Mucosa of rectum (tissue), 2 donors: ENCODE measurements around the gene TPP2.

ENCODE experiments used
- H3K27ac ChIP-seq, 2 donors: one replicate each; pipeline ENCODE4 v1.7.0; 2013; ENCODE audit warnings: inconsistent platforms in 2 of 2, low read depth in 2 of 2, low read length in 2 of 2
- H3K27me3 ChIP-seq, 2 donors: one replicate each; pipeline ENCODE4 v1.7.0; 2013; ENCODE audit warnings: low read length in 2 of 2; ENCODE audit not compliant: control insufficient read depth in 2 of 2, insufficient read depth in 2 of 2
- H3K36me3 ChIP-seq, 2 donors: one replicate each; pipeline ENCODE4 v1.7.0; 2013; ENCODE audit warnings: low read length in 2 of 2; ENCODE audit not compliant: control insufficient read depth in 2 of 2, insufficient read depth in 2 of 2
- H3K4me1 ChIP-seq, 2 donors: one replicate each; pipeline ENCODE4 v1.7.0; 2013; ENCODE audit warnings: low read length in 2 of 2, mild to moderate bottlenecking in 1 of 2; ENCODE audit not compliant: control insufficient read depth in 2 of 2, insufficient read depth in 2 of 2
- H3K4me3 ChIP-seq, 2 donors: one replicate each; pipeline ENCODE4 v1.7.0; 2013; ENCODE audit warnings: low read length in 2 of 2
- H3K9ac ChIP-seq, 2 donors: one replicate each; pipeline ENCODE4 v1.7.0; 2013; ENCODE audit warnings: low read length in 2 of 2, low read depth in 1 of 2, mild to moderate bottlenecking in 1 of 2
- H3K9me3 ChIP-seq, 2 donors: one replicate each; pipeline ENCODE4 v1.7.0; 2013; ENCODE audit warnings: low read length in 2 of 2; ENCODE audit not compliant: control insufficient read depth in 2 of 2
- donor health status: healthy.
- donor health status: Normal muscosa, but diverticular disease.

Gene TPP2

GRCh38 chr13:102698649-102698980, 101.8 kb downstream of the TPP2 start:
- no peaks in the 10 kb centered on the region for H3K4me1 ChIP-seq
- H3K27me3 ChIP-seq = peaks cover 2 to 4% of the 10 kb centered on the region in 2 donors
- H3K9ac ChIP-seq = no peak overlapping the region
- no peak overlapping the region for H3K27ac ChIP-seq
- H3K9me3 ChIP-seq = peaks cover 0 to 3% of the 10 kb centered on the region in 2 donors
- H3K36me3 ChIP-seq = no peaks in the 10 kb centered on the region
- no peak overlapping the region for H3K4me3 ChIP-seq

GRCh38 chr13:102699504-102699903, 102.7 kb downstream of the TPP2 start:
- Histone ChIP-seq H3K27ac (no peak overlapping the region), H3K4me3 (no peak overlapping the region), H3K4me1 (no peaks in the 10 kb centered on the region), H3K27me3 (peaks cover 2 to 4% of the 10 kb centered on the region in 2 donors), H3K36me3 (no peaks in the 10 kb centered on the region), H3K9ac (no peak overlapping the region), H3K9me3 (peaks cover 0 to 3% of the 10 kb centered on the region in 2 donors)

GRCh38 chr13:102700088-102701031, 103.6 kb downstream of the TPP2 start:
- Histone ChIP-seq H3K27ac (no peak overlapping the region), H3K9me3 (peaks cover 0 to 3% of the 10 kb centered on the region in 2 donors), H3K4me1 (no peaks in the 10 kb centered on the region), H3K4me3 (no peak overlapping the region), H3K36me3 (no peaks in the 10 kb centered on the region), H3K27me3 (peaks cover 0 to 2% of the 10 kb centered on the region in 2 donors), H3K9ac (no peak overlapping the region)

- no peak overlapping the region for H3K9ac ChIP-seq
- no peaks in the 10 kb centered on the region for H3K4me1 ChIP-seq
- no peak overlapping the region for H3K4me3 ChIP-seq
- H3K27me3 ChIP-seq = peaks cover 0 to 2% of the 10 kb centered on the region in 2 donors
- peaks cover 0 to 3% of the 10 kb centered on the region in 2 donors for H3K9me3 ChIP-seq
- H3K36me3 ChIP-seq = no peaks in the 10 kb centered on the region
- H3K27ac ChIP-seq = no peak overlapping the region
Observed at GRCh38 chr13:102701331-102701730, 104.5 kb downstream of the TPP2 start.

GRCh38 chr13:102702965-102703725, 106.4 kb downstream of the TPP2 start:
- no peak overlapping the region for H3K27ac ChIP-seq
- H3K9me3 ChIP-seq = peaks cover 0 to 3% of the 10 kb centered on the region in 2 donors
- H3K36me3 ChIP-seq = no peaks in the 10 kb centered on the region
- peaks cover 0 to 2% of the 10 kb centered on the region in 2 donors for H3K27me3 ChIP-seq
- H3K4me3 ChIP-seq = no peak overlapping the region
- H3K4me1 ChIP-seq = no peaks in the 10 kb centered on the region
- no peak overlapping the region for H3K9ac ChIP-seq

GRCh38 chr13:102703726-102704035, 106.9 kb downstream of the TPP2 start:
- Histone ChIP-seq H3K27me3 (peaks cover 0 to 2% of the 10 kb centered on the region in 2 donors), H3K9ac (no peak overlapping the region), H3K4me3 (no peak overlapping the region), H3K4me1 (no peaks in the 10 kb centered on the region), H3K9me3 (peaks cover 0 to under 1% of the 10 kb centered on the region in 2 donors), H3K27ac (no peak overlapping the region), H3K36me3 (no peaks in the 10 kb centered on the region)

- Histone ChIP-seq H3K27me3 (no peaks in the 10 kb centered on the region), H3K4me3 (no peak overlapping the region), H3K36me3 (no peaks in the 10 kb centered on the region), H3K9me3 (no peaks in the 10 kb centered on the region), H3K4me1 (no peaks in the 10 kb centered on the region), H3K27ac (no peak overlapping the region), H3K9ac (no peak overlapping the region)
Observed at GRCh38 chr13:102704238-102705058, 107.7 kb downstream of the TPP2 start.

GRCh38 chr13:102707467-102707866, 110.7 kb downstream of the TPP2 start:
- no peak overlapping the region for H3K4me3 ChIP-seq
- no peaks in the 10 kb centered on the region for H3K36me3 ChIP-seq
- H3K4me1 ChIP-seq = no peaks in the 10 kb centered on the region
- H3K27ac ChIP-seq = no peak overlapping the region
- no peak overlapping the region for H3K9ac ChIP-seq
- no peaks in the 10 kb centered on the region for H3K9me3 ChIP-seq
- H3K27me3 ChIP-seq = no peaks in the 10 kb centered on the region

GRCh38 chr13:102708211-102708610, 111.4 kb downstream of the TPP2 start:
- no peak overlapping the region for H3K4me3 ChIP-seq
- H3K9me3 ChIP-seq = no peaks in the 10 kb centered on the region
- no peaks in the 10 kb centered on the region for H3K27me3 ChIP-seq
- no peak overlapping the region for H3K27ac ChIP-seq
- H3K9ac ChIP-seq = no peak overlapping the region
- H3K36me3 ChIP-seq = no peaks in the 10 kb centered on the region
- H3K4me1 ChIP-seq = no peaks in the 10 kb centered on the region
